HepG2 (cell line): ENCODE measurements around the gene BBS4. TPM values are rescaled to one million over a fixed set of nuclear protein-coding genes. Genes with fewer than 3 reads are reported as not detected.

Experiments used
- ATAC-seq: fragments of 200-7000 bp; cut with Tn5 transposase; 3 replicates; pipeline ENCODE4 v1.9.1; 2020; ENCODE audit warnings: mild to moderate bottlenecking, moderate library complexity
- BruUV-seq: library from RNA; stranded (reverse); fragments of 400-500 nt; replicated peaks from 2 replicates; lab custom pipeline; 2021; lab: Mats Ljungman, UMichigan
- CTCF ChIA-PET: fragments of 300-600 bp; formaldehyde crosslinking; extraction: SDS; loops from one replicate; lab custom pipeline; 2021; ENCODE audit warnings: low total read pairs, inconsistent platforms, low intra/inter-chr PET ratio; lab: Yijun Ruan, JAX
- POLR2A ChIA-PET: fragments of 350-600 bp; sonication (Branson Sonifier 250); formaldehyde crosslinking; loops from one replicate; lab custom pipeline; 2020; ENCODE audit warnings: antibody characterized with exemption, inconsistent platforms; lab: Yijun Ruan, JAX
- DNase-seq: peaks from one replicate; pipeline ENCODE4 v3.0.0-alpha.2; 2015; ENCODE audit warnings: low spot score
- FAIRE-seq: peaks from 3 replicates; lab custom pipeline; 2011; peaks lifted over from hg19 to GRCh38; lab: Jason Lieb, UNC
- H2AFZ ChIP-seq: one replicate; pipeline ENCODE4 v1.6.1; 2011; ENCODE audit warnings: low read length, inconsistent platforms
- H3K27ac ChIP-seq: fragments of 300-600 bp; 3 replicates; pipeline ENCODE4 v1.8.0; 2011; ENCODE audit warnings: mixed run types, mild to moderate bottlenecking, mixed read lengths, low read length, inconsistent platforms; ENCODE audit not compliant: insufficient read depth; ENCODE audit errors: extremely low read length
- H3K27me3 ChIP-seq, 2 experiments: fragments of 200-600 bp in 1 of 2; 2 replicates in 1 of 2; 3 replicates in 1 of 2; pipeline versions ENCODE4 v1.6.0 to v1.8.0; 2011; ENCODE audit warnings: low read length in 2 of 2, mild to moderate bottlenecking in 2 of 2, moderate library complexity in 2 of 2, inconsistent platforms in 1 of 2; ENCODE audit not compliant: insufficient read depth in 2 of 2, control insufficient read depth in 1 of 2
- H3K36me3 ChIP-seq, 2 experiments: fragments of 200-600 bp in 1 of 2; replicated peaks in 1 of 2; 2 replicates in 1 of 2; 3 replicates in 1 of 2; pipeline versions ENCODE4 v1.5.1 to v1.8.0; 2011; ENCODE audit warnings: low read length in 2 of 2, inconsistent platforms in 1 of 2; ENCODE audit not compliant: insufficient read depth in 2 of 2, control insufficient read depth in 1 of 2
- H3K4me1 ChIP-seq: 2 replicates; pipeline ENCODE4 v1.5.1; 2012; ENCODE audit warnings: low read length, inconsistent platforms; ENCODE audit not compliant: insufficient read depth
- H3K4me2 ChIP-seq: 2 replicates; pipeline ENCODE4 v1.6.0; 2011; ENCODE audit warnings: low read depth, low read length, inconsistent platforms
- H3K4me3 ChIP-seq, 3 experiments: fragments of 200-600 bp in 1 of 3; sonication (generic), shearing (Covaris generic) in 1 of 3; replicated peaks in 1 of 3; 2 replicates each; pipeline ENCODE4 v1.5.1; 2011 to 2016; ENCODE audit warnings: low read length in 3 of 3, inconsistent platforms in 2 of 3, low read depth in 2 of 3, mild to moderate bottlenecking in 2 of 3, control low read depth in 1 of 3, mixed read lengths in 1 of 3; ENCODE audit not compliant: insufficient read depth in 1 of 3
- H3K79me2 ChIP-seq: one replicate; pipeline ENCODE4 v1.6.1; 2011; ENCODE audit warnings: low read length, inconsistent platforms; ENCODE audit not compliant: insufficient read depth
- H3K9ac ChIP-seq: 2 replicates; pipeline ENCODE4 v1.6.0; 2011; ENCODE audit warnings: mild to moderate bottlenecking, low read depth, low read length, inconsistent platforms; ENCODE audit not compliant: insufficient read depth
- H3K9me3 ChIP-seq: 2 replicates; pipeline ENCODE4 v1.5.1; 2012; ENCODE audit warnings: mild to moderate bottlenecking, low read length
- H4K20me1 ChIP-seq: 2 replicates; pipeline ENCODE4 v1.6.0; 2011; ENCODE audit warnings: inconsistent platforms, mild to moderate bottlenecking, low read length, moderate library complexity; ENCODE audit not compliant: insufficient read depth
- HES4 ChIP-seq: sonication (generic); formaldehyde crosslinking; IDR thresholded peaks from 2 replicates; pipeline ENCODE4 v1.9.0; 2021; ENCODE audit warnings: mild to moderate bottlenecking, missing genetic modification reagents, borderline replicate concordance
- MEIS1 ChIP-seq: sonication (generic); formaldehyde crosslinking; IDR thresholded peaks from 2 replicates; pipeline ENCODE4 v1.9.0; 2021; ENCODE audit warnings: mild to moderate bottlenecking, missing genetic modification reagents, moderate library complexity, borderline replicate concordance
- NKX3-1 ChIP-seq: sonication (generic); formaldehyde crosslinking; IDR thresholded peaks from 2 replicates; pipeline ENCODE4 v1.5.0; 2020; ENCODE audit warnings: missing genetic modification reagents
- PLRG1 ChIP-seq: fragments of 450-650 bp; conservative IDR thresholded peaks from 2 replicates; pipeline ENCODE4 v1.6.1; 2016
- ZNF510 ChIP-seq: sonication (generic); formaldehyde crosslinking; IDR thresholded peaks from 2 replicates; pipeline ENCODE4 v1.4.0; 2020; ENCODE audit warnings: low read depth, mild to moderate bottlenecking, missing genetic modification reagents
- ZNF766 ChIP-seq: sonication (generic); formaldehyde crosslinking; IDR thresholded peaks from 2 replicates; pipeline ENCODE4 v1.5.0; 2020; ENCODE audit warnings: missing genetic modification reagents, borderline replicate concordance
- WGBS: methylation state at CpG from one replicate; pipeline ENCODE4 v1.1.6; 2017; ENCODE audit warnings: low lambda C conversion rate; 5-methylcytosine and 5-hydroxymethylcytosine counted together
- in situ Hi-C: cut with HindIII; loops from 2 replicates; pipeline ENCODE4 v1.10.0; 2017; ENCODE audit warnings: low pct_unique_long_range_greater_than_20kb; ENCODE audit not compliant: extremely low pct_ligation_motif_present
- intact Hi-C: fragments of 100-400 bp; cut with micrococcal nuclease; formaldehyde crosslinking; loops from one replicate; pipeline ENCODE4 v1.10.0; 2022; ENCODE audit not compliant: unreplicated experiment
- polyA plus RNA-seq, 8 experiments: library from polyadenylated mRNA; depleted of rRNA in 3 of 8; stranded (reverse) in 7 of 8; unstranded in 1 of 8; fragments of >200 nt; fragmentation: Illumina TruSeq in 4 of 8; extraction: Trizol in 4 of 8; gene quantifications; 2 replicates each; pipeline versions ENCODE4 v1.2.1 to v1.2.3, GENCODE V29; 2011 to 2016; ENCODE audit warnings: low read depth in 4 of 8, missing spikeins in 1 of 8, mixed read lengths in 1 of 8; ENCODE audit not compliant: insufficient read depth in 1 of 8
- total RNA-seq, 5 experiments: library from RNA; depleted of rRNA; stranded (reverse); fragments of >200 nt; fragmentation: Illumina TruSeq; extraction: Trizol; gene quantifications; 2 replicates each; pipeline ENCODE4 v1.2.3, GENCODE V29; 2016; ENCODE audit warnings: low read depth in 1 of 5
- TF ChIP-seq, protein P1 (sequence below): IDR thresholded peaks from 2 replicates; pipeline ENCODE4 v1.6.1; 2012; ENCODE audit warnings: low read depth, low read length, improper control_type of control experiment

The BBS4 gene
- total and polyA plus RNA-seq, 2 of the 13 experiments (the other 11 are each of a cell fraction or from before 2014, with no cell fraction given), result 16.0 to 21.3 TPM

DNA sequence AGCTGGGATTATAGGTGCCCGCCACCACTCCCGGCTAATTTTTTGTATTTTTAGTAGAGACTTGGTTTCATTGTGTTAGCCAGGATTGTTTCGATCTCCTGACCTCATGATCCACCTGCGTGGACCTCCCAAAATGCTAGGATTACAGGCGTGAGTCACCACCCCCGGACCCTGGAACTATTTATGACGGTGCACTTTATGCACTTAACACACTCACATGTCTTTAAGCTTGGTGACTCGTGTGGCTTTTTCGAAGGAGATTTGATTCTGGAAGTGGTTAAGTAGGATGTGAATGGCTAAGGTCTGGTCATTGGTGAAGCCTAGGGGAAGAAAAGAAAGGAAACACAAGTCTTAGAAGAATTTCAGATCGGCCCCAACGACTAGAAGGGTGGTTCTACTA lies 20.3 kb downstream of the BBS4 start:
- peaks cover 17% of the 10 kb centered on the region for H3K4me1 ChIP-seq
- H3K9me3 ChIP-seq, result no peaks in the 10 kb centered on the region
- ATAC-seq (no peak), FAIRE-seq (no peak), DNase-seq (no peak)
- TF ChIP-seq HES4 (CRISPR knock-in tag) (no peak), NKX3-1 (CRISPR knock-in tag) (no peak), MEIS1 (CRISPR knock-in tag) (no peak), ZNF510 (CRISPR knock-in tag) (no peak), PLRG1 (no peak), ZNF766 (no peak)
- TF ChIP-seq, protein P1, sequence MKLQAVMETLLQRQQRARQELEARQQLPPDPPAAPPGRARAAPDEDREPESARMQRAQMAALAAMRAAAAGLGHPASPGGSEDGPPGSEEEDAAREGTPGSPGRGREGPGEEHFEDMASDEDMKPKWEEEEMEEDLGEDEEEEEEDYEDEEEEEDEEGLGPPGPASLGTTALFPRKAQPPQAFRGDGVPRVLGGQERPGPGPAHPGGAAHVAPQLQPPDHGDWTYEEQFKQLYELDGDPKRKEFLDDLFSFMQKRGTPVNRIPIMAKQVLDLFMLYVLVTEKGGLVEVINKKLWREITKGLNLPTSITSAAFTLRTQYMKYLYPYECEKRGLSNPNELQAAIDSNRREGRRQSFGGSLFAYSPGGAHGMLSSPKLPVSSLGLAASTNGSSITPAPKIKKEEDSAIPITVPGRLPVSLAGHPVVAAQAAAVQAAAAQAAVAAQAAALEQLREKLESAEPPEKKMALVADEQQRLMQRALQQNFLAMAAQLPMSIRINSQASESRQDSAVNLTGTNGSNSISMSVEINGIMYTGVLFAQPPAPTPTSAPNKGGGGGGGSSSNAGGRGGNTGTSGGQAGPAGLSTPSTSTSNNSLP, result no peak
- no peak overlapping the region for H2AFZ ChIP-seq
- no peak overlapping the region for H3K4me3 ChIP-seq
- no TSS peak for BruUV-seq
- WGBS, result 97% methylated on average over 11 of the region's 11 CpGs
- ChIA-PET CTCF (no interaction called here), POLR2A (no interaction called here)
- no peak overlapping the region for H3K4me2 ChIP-seq
- H3K36me3 ChIP-seq, result no peaks in the 10 kb centered on the region
- intact Hi-C loops (no loop called here), in situ Hi-C loops (no loop called here)
- H3K27ac ChIP-seq, result no peak overlapping the region
- no peaks in the 10 kb centered on the region for H3K79me2 ChIP-seq
- H3K9ac ChIP-seq, result no peak overlapping the region
- H4K20me1 ChIP-seq, result no peaks in the 10 kb centered on the region
- no peaks in the 10 kb centered on the region for H3K27me3 ChIP-seq
